ENCODE data around the gene CCL5. TPM values are rescaled to one million over a fixed set of nuclear protein-coding genes. Genes with fewer than 3 reads are reported as not detected.

CCL5 gene
- total RNA-seq, 6 donors from 2014 or later: 11.5 to 17.6 (median 15.3) TPM

GRCh38 chr17:35846055-35846809 is 33.9 kb downstream of the CCL5 start:
- Histone ChIP-seq H3K27me3 (no peaks in the 10 kb centered on the region), H3K36me3 (peaks cover 31 to 76% (median 68%) of the 10 kb centered on the region in 4 donors), H3K4me3 (no peak overlapping the region), H3K4me1 (peaks cover 0 to 5% (median 0%) of the 10 kb centered on the region in 4 donors), H3K9me3 (no peaks in the 10 kb centered on the region), H3K27ac (no peak overlapping the region)
- DNase-seq (no peak), ATAC-seq (ENCODE audit: low FRiP score in 2 of 2) (no peak)
- TF ChIP-seq CTCF (IDR thresholded peaks at IDR 0.05) (no peak), POLR2A (IDR thresholded peaks at IDR 0.05) (no peak), EP300 (IDR thresholded peaks at IDR 0.05) (no peak), POLR2AphosphoS5 (IDR thresholded peaks at IDR 0.05) (no peak)
- 92 to 93% methylated on average over 3 of the region's 3 CpGs for WGBS, 2 donors

GRCh38 chr17:35844547-35844946 is 35.6 kb downstream of the CCL5 start:
- H3K4me1 ChIP-seq: peaks cover 0 to 5% (median 0%) of the 10 kb centered on the region in 4 donors

GRCh38 chr17:35843698-35844097 is 36.5 kb downstream of the CCL5 start:
- peaks cover 0 to 5% (median 0%) of the 10 kb centered on the region in 4 donors for H3K4me1 ChIP-seq
- no peaks in the 10 kb centered on the region for H3K9me3 ChIP-seq
- H3K27me3 ChIP-seq: no peaks in the 10 kb centered on the region
- peaks cover 45 to 94% (median 85%) of the 10 kb centered on the region in 4 donors for H3K36me3 ChIP-seq
- H3K27ac ChIP-seq: no peak overlapping the region
- 86 to 100% methylated on average over 2 of the region's 2 CpGs for WGBS, 2 donors
- no peak for ATAC-seq (ENCODE audit: low FRiP score in 2 of 2)
- DNase-seq: no peak
- TF ChIP-seq CTCF (IDR thresholded peaks at IDR 0.05): no peak
- no peak for TF ChIP-seq EP300 (IDR thresholded peaks at IDR 0.05)
- no peak for TF ChIP-seq POLR2A (IDR thresholded peaks at IDR 0.05)
- no peak for TF ChIP-seq POLR2AphosphoS5 (IDR thresholded peaks at IDR 0.05)
- no peak overlapping the region for H3K4me3 ChIP-seq

More at GRCh38 chr17:35844547-35844946, 35.6 kb downstream of the CCL5 start:
- Histone ChIP-seq H3K27me3 (no peaks in the 10 kb centered on the region), H3K36me3 (peaks cover 41 to 88% (median 80%) of the 10 kb centered on the region in 4 donors), H3K4me3 (no peak overlapping the region), H3K9me3 (no peaks in the 10 kb centered on the region), H3K27ac (no peak overlapping the region)
- TF ChIP-seq POLR2AphosphoS5 (IDR thresholded peaks at IDR 0.05) (no peak), EP300 (IDR thresholded peaks at IDR 0.05) (no peak), POLR2A (IDR thresholded peaks at IDR 0.05) (no peak), CTCF (IDR thresholded peaks at IDR 0.05) (no peak)
- no peak for DNase-seq
- WGBS, 2 donors: 96% methylated on average over 19 of the region's 19 CpGs
- no peak for ATAC-seq (ENCODE audit: low FRiP score in 2 of 2)

GRCh38 chr17:35842239-35842638 is 37.9 kb downstream of the CCL5 start:
- Histone ChIP-seq H3K9me3 (no peaks in the 10 kb centered on the region), H3K27me3 (no peaks in the 10 kb centered on the region), H3K36me3 (peaks cover 60 to 99% (median 87%) of the 10 kb centered on the region in 4 donors), H3K4me3 (no peak overlapping the region), H3K4me1 (peaks cover 0 to 1% (median 0%) of the 10 kb centered on the region in 4 donors), H3K27ac (no peak overlapping the region)
- ATAC-seq (ENCODE audit: low FRiP score in 2 of 2) (no peak), DNase-seq (no peak)
- WGBS, 2 donors: 98 to 99% methylated on average over 5 of the region's 5 CpGs
- TF ChIP-seq EP300 (IDR thresholded peaks at IDR 0.05) (no peak), POLR2A (IDR thresholded peaks at IDR 0.05) (no peak), POLR2AphosphoS5 (IDR thresholded peaks at IDR 0.05) (no peak), CTCF (IDR thresholded peaks at IDR 0.05) (no peak)
